ENCODE measurements around the gene UBD.

Gene UBD

GRCh38 chr6:29531668-29532067 is 27.9 kb downstream of the UBD start:
- CTCF ChIA-PET: interaction anchor here (0.5 to 1.0 kb wide), 3 partner anchors 64 to 767 kb away, joined by 3 read pairs; no protein-coding TSS in a partner anchor
- Histone ChIP-seq H3K4me3 (ENCODE audit: low read depth, low read length) (no peak overlapping the region), H3K27ac (ENCODE audit: extremely low read depth, low read depth, low read length) (no peak overlapping the region), H3K36me3 (ENCODE audit: control insufficient read depth in 2 of 2, insufficient read depth in 1 of 2, low read length in 2 of 2) (no peaks in the 10 kb centered on the region), H3K4me1 (ENCODE audit: control insufficient read depth, insufficient read depth, low read length) (no peaks in the 10 kb centered on the region), H3K9me3 (ENCODE audit: control insufficient read depth, insufficient read depth, low read depth, low read length) (no peaks in the 10 kb centered on the region)
- TF ChIP-seq ZNF311 (tag by site-specific recombination; IDR thresholded peaks at IDR 0.05; ENCODE audit: borderline replicate concordance): no peak
- TF ChIP-seq GLIS2 (tag by site-specific recombination; IDR thresholded peaks at IDR 0.05): 0 out of 2 replicates have a peak, but pooled peaks have one; percentile 10
- POLR2A ChIA-PET: no interaction called here

GRCh38 chr6:29530671-29531310 is 28.7 kb downstream of the UBD start:
- no peak overlapping the region for H3K27ac ChIP-seq (ENCODE audit: extremely low read depth, low read depth, low read length)
- no peaks in the 10 kb centered on the region for H3K36me3 ChIP-seq (ENCODE audit: control insufficient read depth in 2 of 2, insufficient read depth in 1 of 2, low read length in 2 of 2)
- POLR2A ChIA-PET: no interaction called here
- H3K4me3 ChIP-seq (ENCODE audit: low read depth, low read length): no peak overlapping the region
- H3K9me3 ChIP-seq (ENCODE audit: control insufficient read depth, insufficient read depth, low read depth, low read length): no peaks in the 10 kb centered on the region
- TF ChIP-seq ZIC2 (tag by site-specific recombination; IDR thresholded peaks at IDR 0.05) (peak; percentile 73), ZNF518A (tag by site-specific recombination; conservative IDR thresholded peaks at IDR 0.05; ENCODE audit: low read depth) (no peak)
- no peaks in the 10 kb centered on the region for H3K4me1 ChIP-seq (ENCODE audit: control insufficient read depth, insufficient read depth, low read length)
- CTCF ChIA-PET: interaction anchor here (0.5 kb wide), 1 partner anchor 238 kb away, joined by 3 read pairs; no protein-coding TSS in a partner anchor

- TF ChIP-seq ZNF350 (tag by site-specific recombination; IDR thresholded peaks at IDR 0.05) (no peak), ZBTB49 (tag by site-specific recombination; IDR thresholded peaks at IDR 0.05; ENCODE audit: low read depth) (no peak), ZNF112 (tag by site-specific recombination; IDR thresholded peaks at IDR 0.05) (no peak), HOXD13 (CRISPR knock-in tag; IDR thresholded peaks at IDR 0.05; ENCODE audit: borderline replicate concordance) (no peak), ZEB2 (tag by site-specific recombination; IDR thresholded peaks at IDR 0.05) (no peak), ZNF624 (tag by site-specific recombination; IDR thresholded peaks at IDR 0.05) (no peak), GLIS2 (tag by site-specific recombination; IDR thresholded peaks at IDR 0.05) (no peak)
- H3K36me3 ChIP-seq (ENCODE audit: control insufficient read depth in 2 of 2, insufficient read depth in 1 of 2, low read length in 2 of 2): no peaks in the 10 kb centered on the region
- POLR2A ChIA-PET: no interaction called here
- CTCF ChIA-PET: no interaction called here
- H3K4me3 ChIP-seq (ENCODE audit: low read depth, low read length): no peak overlapping the region
- H3K27ac ChIP-seq (ENCODE audit: extremely low read depth, low read depth, low read length): no peak overlapping the region
- no peaks in the 10 kb centered on the region for H3K4me1 ChIP-seq (ENCODE audit: control insufficient read depth, insufficient read depth, low read length)
- H3K9me3 ChIP-seq (ENCODE audit: control insufficient read depth, insufficient read depth, low read depth, low read length): no peaks in the 10 kb centered on the region
Measured at GRCh38 chr6:29529956-29530355, 29.6 kb downstream of the UBD start.

All from HEK293 (cell line).